AG09309 (cell line): ENCODE data around the gene OSBPL3.

Experiments used
- DNase-seq: peaks from one replicate; pipeline ENCODE4 v3.0.0-alpha.2; 2010; ENCODE audit warnings: low read depth
- H3K4me3 ChIP-seq: 2 replicates; pipeline ENCODE4 v1.5.1; 2011; ENCODE audit warnings: mild to moderate bottlenecking, low read depth, low read length, moderate library complexity; ENCODE audit not compliant: control insufficient read depth
- CTCF ChIP-seq: IDR thresholded peaks from 2 replicates; pipeline ENCODE4 v1.5.1; 2011; ENCODE audit warnings: mild to moderate bottlenecking, low read depth, low read length, inconsistent platforms; ENCODE audit not compliant: insufficient read depth, control insufficient read depth; ENCODE audit errors: missing control alignments

OSBPL3 gene

GRCh38 chr7:24923172-24923865, 56.7 kb downstream of the OSBPL3 start:
- H3K4me3 ChIP-seq = no peak overlapping the region
- TF ChIP-seq CTCF = no peak
- no peak for DNase-seq

- H3K4me3 ChIP-seq = no peak overlapping the region
- DNase-seq = no peak
Observed at GRCh38 chr7:24922099-24922773, 57.7 kb downstream of the OSBPL3 start.

DNA sequence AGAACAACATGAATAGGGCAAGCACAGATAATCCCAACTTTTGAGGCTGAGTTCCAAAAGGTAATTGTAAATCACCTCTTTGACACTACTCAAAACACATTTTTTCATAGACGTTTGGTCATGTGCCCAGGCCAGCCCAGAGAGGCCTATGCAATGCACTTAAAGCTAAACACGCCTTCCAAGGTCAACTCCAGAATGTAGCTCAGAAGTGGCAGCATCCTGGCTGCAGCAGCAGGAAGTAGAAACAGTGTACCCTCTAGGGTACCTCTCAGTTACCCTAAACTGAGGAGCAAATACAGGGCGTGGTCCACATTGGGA, 58.7 kb downstream of the OSBPL3 start:
- no peak for DNase-seq
- no peak overlapping the region for H3K4me3 ChIP-seq
- TF ChIP-seq CTCF = no peak

More at GRCh38 chr7:24922099-24922773, 57.7 kb downstream of the OSBPL3 start:
- no peak for TF ChIP-seq CTCF

- DNase-seq = no peak
- H3K4me3 ChIP-seq = no peak overlapping the region
- no peak for TF ChIP-seq CTCF
Observed at GRCh38 chr7:24920451-24921361, 59.3 kb downstream of the OSBPL3 start.

GRCh38 chr7:24917510-24918239, 62.3 kb downstream of the OSBPL3 start:
- TF ChIP-seq CTCF = no peak

GRCh38 chr7:24916463-24917040, 63.4 kb downstream of the OSBPL3 start:
- H3K4me3 ChIP-seq = no peak overlapping the region
- no peak for TF ChIP-seq CTCF
- DNase-seq = no peak

More at GRCh38 chr7:24917510-24918239, 62.3 kb downstream of the OSBPL3 start:
- peak; percentile 64 for DNase-seq
- H3K4me3 ChIP-seq = no peak overlapping the region
